Adrenal gland (tissue), 5 donors: ENCODE measurements around the gene SERPINE1.

Experiments
- CTCF ChIP-seq, 6 experiments: fragments of 450-650 bp in 4 of 6; fragments of 200-600 bp in 2 of 6; sonication (generic) in 1 of 6; IDR thresholded peaks; 1 replicate in 5 of 6; 2 replicates in 1 of 6; pipeline versions ENCODE4 v1.5.1 to v1.8.0; 2016 to 2021; ENCODE audit warnings: antibody characterized with exemption in 6 of 6, mild to moderate bottlenecking in 2 of 6, moderate library complexity in 1 of 6
- POLR2A ChIP-seq, 2 donors: fragments of 450-650 bp; IDR thresholded peaks; one replicate each; pipeline ENCODE4 v1.6.1; 2017; ENCODE audit warnings: antibody characterized with exemption in 2 of 2, mild to moderate bottlenecking in 2 of 2, moderate library complexity in 1 of 2
- donor health status: DM: no; HTN: no; CAD: no.

- TF ChIP-seq CTCF (IDR thresholded peaks at IDR 0.05) (no peak), POLR2A (IDR thresholded peaks at IDR 0.05) (no peak)
Observed at GRCh38 chr7:101123703-101124068, 3.2 kb upstream of the SERPINE1 start.
